ENCODE data around the gene CSNK1D.

- TF ChIP-seq YY1 (tag by site-specific recombination; IDR thresholded peaks at IDR 0.05) (no peak), ZNF639 (tag by site-specific recombination; IDR thresholded peaks at IDR 0.05) (no peak), REPIN1 (tag by site-specific recombination; IDR thresholded peaks at IDR 0.05; ENCODE audit: low read depth) (no peak)
Measured at GRCh38 chr17:82305727-82306300, 32.3 kb upstream of the CSNK1D start.
